NCI-H2081 treated with DMSO at 0.1 percent for 48 hours (cell line): ENCODE measurements around the gene SLC26A8.
"Not testable (repeated sequence)": the region's sequence is repeated elsewhere in the genome, so short reads cannot be mapped to it uniquely, and the experiment has no call there.

ENCODE experiments used
- DNase-seq: peaks from one replicate; lab custom pipeline; 2025; lab: John Stamatoyannopoulos, UW

Gene SLC26A8

GRCh38 chr6:35941170-35941569 lies 83.3 kb downstream of the SLC26A8 start:
- not testable (repeated sequence) for DNase-seq

DNA sequence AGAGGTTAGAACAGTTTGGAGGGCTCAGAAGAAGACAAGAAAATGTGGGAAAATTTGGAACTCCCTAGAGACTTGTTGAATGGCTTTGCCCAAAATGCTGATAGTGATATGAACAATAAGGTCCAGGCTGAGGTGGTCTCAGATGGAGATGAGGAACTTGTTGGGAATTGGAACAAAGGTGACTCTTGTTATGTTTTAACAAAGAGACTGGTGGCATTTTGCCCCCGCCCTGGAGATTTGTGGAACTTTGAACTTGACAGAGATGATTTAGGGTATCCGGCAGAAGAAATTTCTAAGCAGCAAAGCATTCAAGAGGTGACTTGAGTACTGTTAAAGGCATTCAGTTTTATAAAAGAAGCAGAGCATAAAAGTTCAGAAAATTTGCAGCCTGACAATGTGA lies 84.4 kb downstream of the SLC26A8 start:
- not testable (repeated sequence) for DNase-seq

DNA sequence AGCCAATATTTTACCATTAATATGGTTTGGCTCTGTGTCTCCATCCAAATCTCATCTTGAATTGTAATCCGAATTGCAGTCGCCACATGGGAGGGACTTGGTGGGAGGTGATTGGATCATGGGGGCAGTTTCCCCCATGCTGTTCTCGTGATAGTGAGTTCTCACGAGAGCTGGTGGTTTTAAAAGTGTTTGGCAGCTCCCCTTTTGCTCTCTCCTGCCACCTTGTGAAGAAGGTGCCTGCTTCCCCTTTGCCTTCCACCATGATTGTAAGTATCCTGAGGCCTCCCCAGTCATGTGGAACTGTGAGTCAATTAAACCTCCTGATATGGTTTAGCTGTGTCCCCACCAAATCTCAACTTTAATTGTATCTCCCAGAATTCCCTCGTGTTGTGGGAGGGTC lies 85.2 kb downstream of the SLC26A8 start:
- DNase-seq, result not testable (repeated sequence)

DNA sequence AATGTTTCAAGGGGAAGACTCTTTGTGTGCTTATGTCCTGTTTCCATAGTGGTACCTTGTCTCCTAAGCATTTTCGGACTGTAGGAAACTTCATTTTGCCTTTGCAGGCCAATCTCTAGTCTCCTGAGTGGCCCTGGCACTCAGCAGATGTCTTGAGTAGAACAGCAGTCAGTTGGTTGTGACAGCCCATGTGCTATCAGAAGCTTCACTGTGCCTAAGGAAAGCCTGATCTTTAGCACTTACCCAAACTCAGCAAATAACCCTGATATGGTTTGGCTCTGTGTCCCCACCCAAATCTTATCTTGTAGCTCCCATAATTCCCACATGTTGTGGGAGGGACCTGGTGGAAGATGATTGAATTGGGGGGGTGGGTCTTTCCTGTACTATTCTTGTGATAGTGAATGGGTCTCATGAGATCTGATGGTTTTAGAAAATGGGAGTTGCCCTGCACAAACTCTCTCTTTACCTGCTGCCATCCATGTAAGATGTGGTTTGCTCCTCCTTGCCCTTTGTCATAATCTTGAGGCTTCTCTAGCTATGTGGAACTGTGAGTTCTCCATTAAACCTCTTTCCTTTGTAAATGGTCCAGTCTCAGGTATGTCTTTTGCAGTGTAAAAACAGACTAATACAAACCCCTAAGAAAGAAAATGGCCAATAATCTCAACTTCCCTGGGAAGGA lies 87.6 kb downstream of the SLC26A8 start:
- DNase-seq, result no peak

- DNase-seq, result no peak
These were observed 89.0 kb downstream of the SLC26A8 start for GRCh38 chr6:35935469-35935868.

- DNase-seq, result no peak
These were observed 90.6 kb downstream of the SLC26A8 start for GRCh38 chr6:35933844-35934243.

- not testable (repeated sequence) for DNase-seq
These were observed 92.6 kb downstream of the SLC26A8 start for GRCh38 chr6:35931873-35932272.

GRCh38 chr6:35931120-35931561 lies 93.3 kb downstream of the SLC26A8 start:
- no peak for DNase-seq

GRCh38 chr6:35929601-35930000 lies 94.8 kb downstream of the SLC26A8 start:
- no peak for DNase-seq

DNA sequence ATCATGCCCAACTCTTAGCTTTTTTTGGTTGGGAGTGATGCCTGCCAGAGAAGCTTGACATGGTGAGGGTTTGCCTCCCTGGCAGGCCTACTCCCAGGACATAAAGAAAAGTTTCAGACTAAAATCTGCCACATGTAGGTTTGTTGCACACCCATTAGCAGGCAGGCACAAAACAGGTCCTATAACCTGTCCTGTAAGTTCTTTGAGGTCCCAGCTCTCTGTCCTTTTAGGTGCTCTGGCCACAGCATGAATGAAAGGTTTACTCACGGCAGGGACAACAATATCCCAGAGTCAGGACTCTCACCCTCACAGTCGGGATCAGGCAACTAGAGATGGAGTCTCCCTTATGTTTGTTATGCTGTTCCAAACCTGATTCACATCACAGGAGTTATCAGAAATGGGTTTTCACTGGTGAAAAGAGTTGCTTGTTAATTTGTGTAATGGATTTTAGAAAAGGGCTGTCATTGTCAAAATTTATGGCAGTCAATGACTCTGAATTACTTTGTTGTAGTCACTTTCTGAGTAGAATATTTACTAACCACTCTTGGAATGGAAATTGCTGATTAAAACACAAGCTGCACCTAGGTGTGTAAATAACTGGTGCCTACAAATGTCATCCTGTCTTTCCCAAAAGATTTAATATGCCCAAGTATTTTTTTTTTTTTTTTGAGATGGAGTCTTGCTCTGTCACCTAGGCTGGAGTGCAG lies 97.8 kb downstream of the SLC26A8 start:
- no peak for DNase-seq

- no peak for DNase-seq
These were observed 98.5 kb downstream of the SLC26A8 start for GRCh38 chr6:35925961-35926360.

GRCh38 chr6:35924146-35924545 lies 100.3 kb downstream of the SLC26A8 start:
- DNase-seq, result no peak

DNA sequence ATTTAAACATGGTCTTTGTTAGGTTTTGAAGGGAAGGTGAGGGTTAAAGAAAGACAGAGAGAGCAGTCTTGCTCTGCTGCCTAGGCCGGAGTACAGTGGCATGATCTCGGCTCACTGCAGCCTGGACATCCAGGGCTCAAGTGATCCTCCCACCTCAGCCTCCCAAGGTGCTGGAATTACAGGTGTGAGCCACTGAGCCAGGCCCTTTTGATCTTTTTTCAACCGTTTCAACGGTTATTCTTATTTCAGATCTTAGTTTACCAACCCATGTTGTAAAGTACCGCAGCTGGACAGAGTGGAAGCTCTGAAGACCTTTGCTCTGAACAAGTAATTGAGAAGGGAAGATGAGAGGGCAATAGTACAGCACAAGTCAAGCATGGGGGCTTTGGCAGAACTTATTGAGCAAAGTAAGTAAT lies 102.3 kb downstream of the SLC26A8 start:
- DNase-seq, result no peak

DNA sequence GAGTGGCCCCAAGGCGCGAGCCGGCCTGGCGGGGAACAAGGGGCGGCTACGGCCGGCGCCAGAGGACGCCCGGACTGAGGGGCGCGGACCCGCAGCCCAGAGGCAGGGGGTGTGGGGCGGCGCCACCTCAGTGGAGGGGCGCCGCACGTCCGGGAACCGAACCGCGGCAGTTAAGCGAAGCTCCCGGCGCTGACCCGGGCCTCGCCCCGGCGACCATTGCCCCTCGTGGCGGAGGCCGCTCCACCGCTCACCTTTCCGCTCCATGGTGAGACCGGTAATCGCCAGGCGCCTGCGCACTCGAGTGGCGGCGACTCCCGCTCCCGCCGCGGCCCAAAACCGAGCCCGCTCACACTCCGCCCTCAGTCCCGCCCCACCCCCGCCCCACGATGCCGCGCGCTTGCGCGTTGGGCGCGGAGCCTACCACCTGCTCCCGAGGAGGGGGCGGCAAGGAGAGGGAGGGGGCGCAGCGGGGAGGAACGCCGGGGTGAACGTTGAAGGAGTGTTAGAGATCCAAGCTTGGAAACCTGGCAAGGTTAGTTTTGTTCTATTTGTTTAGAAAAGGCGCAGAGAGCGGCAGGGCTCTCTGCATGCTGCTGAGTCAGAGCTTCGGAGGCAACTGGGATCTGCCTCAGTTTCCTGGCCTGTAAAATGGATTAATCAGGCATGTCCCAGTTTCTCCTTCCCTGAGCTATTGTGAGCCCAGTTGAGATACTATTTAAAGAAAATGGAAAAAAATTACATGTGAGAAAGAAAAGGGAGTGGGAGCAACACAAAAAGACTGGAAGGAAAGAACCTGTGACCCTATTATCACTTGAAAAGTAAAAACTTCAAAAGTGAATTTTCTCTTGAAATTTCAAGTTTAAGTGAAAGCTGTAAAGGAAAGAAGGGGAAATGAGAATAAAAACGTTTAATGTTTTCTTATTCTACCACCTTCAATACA lies 103.4 kb downstream of the SLC26A8 start, which contains the start of gene SRPK1:
Gene SRPK1, minus strand, starts transcription at position 306 of the 940 bp plus-strand sequence. Its CDS starts 42 bp downstream, at position 264.
- peak; percentile 67 for DNase-seq

- no peak for DNase-seq
These were observed 104.4 kb downstream of the SLC26A8 start for GRCh38 chr6:35919827-35920751.

DNA sequence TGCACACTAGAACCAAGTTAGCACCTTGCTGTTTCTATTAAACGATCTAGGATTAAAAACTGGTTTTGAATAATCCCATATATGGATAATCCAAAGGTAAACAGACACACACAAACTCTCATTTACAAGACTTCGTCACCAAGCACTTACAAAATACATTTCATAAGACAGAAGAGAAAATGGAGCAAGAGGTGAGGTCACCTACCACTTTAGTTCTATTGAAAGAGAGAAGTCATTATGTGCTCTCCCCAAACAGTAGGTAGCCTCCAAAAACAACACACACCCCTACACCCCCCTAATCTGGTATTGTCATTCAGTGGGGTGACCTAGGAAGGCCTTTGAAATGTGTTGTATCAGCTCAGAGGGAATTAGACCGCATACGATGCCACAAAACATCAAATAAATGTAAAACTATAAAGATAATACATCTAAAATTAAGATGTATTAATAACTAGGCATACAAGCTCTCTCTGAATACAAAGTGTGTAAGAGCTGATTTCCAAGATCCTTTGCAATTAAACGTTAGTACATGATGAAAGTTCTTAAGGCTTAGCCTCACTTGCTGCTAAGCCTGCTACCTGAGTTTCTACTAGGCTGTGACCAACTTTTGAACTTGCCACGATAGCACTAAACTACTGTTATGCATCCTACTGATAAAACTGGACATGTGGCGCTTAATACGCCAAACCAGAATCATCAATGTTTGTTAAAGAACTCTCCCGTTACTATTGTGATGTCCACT lies 105.2 kb downstream of the SLC26A8 start:
- DNase-seq, result no peak

- not testable (repeated sequence) for DNase-seq
These were observed 107.5 kb downstream of the SLC26A8 start for GRCh38 chr6:35916893-35917292.

DNA sequence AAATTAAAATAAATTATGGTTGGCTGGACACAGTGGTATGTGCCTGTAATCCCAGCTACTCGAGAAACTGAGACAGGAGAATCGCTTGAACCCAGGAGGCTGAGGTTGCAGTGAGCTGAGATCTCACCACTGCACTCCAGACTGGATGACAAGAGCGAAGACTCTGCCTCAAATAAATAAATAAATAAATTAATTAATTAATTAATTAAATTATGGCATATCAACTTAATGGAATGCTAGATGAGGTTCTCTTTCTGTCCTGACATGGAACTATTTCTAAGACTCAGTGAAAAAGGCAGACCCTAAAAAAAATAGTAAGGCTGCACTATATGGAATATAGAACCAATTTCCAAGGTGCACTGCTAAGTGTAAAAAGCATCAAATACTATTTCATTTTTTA lies 108.4 kb downstream of the SLC26A8 start:
- DNase-seq, result no peak

- DNase-seq, result no peak
These were observed 109.9 kb downstream of the SLC26A8 start for GRCh38 chr6:35914536-35914935.

DNA sequence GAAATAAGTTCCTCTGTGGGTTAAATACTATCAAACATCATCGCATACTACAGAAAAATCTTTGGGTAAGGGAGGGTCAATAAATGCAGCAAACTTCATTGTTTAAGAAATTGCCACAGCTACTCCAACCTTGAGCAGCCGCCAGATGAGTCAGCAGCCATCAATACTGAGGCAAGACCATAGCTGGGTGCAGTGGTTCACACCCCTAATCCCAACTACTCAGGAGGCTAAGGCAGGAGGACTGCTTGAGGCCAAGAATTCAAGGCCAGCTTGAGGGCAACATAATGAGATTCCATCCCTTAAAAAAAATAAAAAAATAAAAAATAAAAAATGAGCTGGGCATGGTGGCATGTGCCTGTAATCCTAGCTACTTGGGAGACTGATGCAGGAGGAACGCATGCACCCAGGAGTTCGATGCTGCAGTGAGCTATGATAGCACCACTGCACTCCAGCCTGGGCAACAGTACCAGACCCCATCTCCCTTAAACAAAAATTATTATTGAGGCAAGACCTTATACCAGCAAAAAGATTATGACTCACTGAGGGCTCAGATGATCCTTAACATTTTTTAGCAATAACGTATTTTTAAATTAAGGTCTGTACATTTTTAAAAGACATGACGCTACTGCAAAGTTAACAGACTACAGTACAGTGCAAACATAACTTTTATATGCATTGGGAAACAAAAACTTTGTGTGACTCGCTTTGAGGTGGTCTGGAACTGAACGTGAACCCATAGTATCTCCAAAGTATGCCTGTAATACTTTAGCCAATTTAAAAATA lies 112.4 kb downstream of the SLC26A8 start:
- DNase-seq, result no peak
